Progenitor cell of endocrine pancreas (in vitro differentiated cells): ENCODE results near the gene MON1A. TPM values are rescaled to one million over a fixed set of nuclear protein-coding genes. Genes with fewer than 3 reads are reported as not detected.

Experiments used
- DNase-seq: peaks from one replicate; pipeline ENCODE4 v3.0.0; 2021; ENCODE audit warnings: low spot score; ENCODE audit not compliant: unreplicated experiment
- H3K27ac Mint-ChIP-seq: 2 replicates; pipeline ENCODE4 v1.8.0; 2021; ENCODE audit warnings: mild to moderate bottlenecking, moderate library complexity, mixed read lengths
- H3K27me3 Mint-ChIP-seq: 2 replicates; pipeline ENCODE4 v1.8.0; 2021; ENCODE audit warnings: mixed read lengths
- H3K36me3 Mint-ChIP-seq: 2 replicates; pipeline ENCODE4 v1.8.0; 2022; ENCODE audit warnings: mixed read lengths; ENCODE audit not compliant: insufficient read depth
- H3K4me1 Mint-ChIP-seq: 2 replicates; pipeline ENCODE4 v1.8.0; 2021; ENCODE audit warnings: low read depth, mixed read lengths
- H3K4me3 Mint-ChIP-seq: 2 replicates; pipeline ENCODE4 v1.8.0; 2021; ENCODE audit warnings: low read depth, mild to moderate bottlenecking, moderate library complexity, mixed read lengths
- H3K9me3 Mint-ChIP-seq: 2 replicates; pipeline ENCODE4 v1.8.0; 2021; ENCODE audit warnings: low read depth, mixed read lengths
- total RNA-seq: library from RNA; stranded (reverse); gene quantifications from 2 replicates; pipeline ENCODE4 v1.2.1, GENCODE V29; 2021
- TF ChIP-seq, protein P1 (sequence below): fragments of 200-600 bp; sonication (generic); IDR thresholded peaks from one replicate; pipeline ENCODE4 v1.5.0; 2021; ENCODE audit warnings: antibody characterized with exemption, mild to moderate bottlenecking; ENCODE audit not compliant: unreplicated experiment

The MON1A gene
- total RNA-seq, 1 donor from 2014 or later, result 8.8 TPM

DNA sequence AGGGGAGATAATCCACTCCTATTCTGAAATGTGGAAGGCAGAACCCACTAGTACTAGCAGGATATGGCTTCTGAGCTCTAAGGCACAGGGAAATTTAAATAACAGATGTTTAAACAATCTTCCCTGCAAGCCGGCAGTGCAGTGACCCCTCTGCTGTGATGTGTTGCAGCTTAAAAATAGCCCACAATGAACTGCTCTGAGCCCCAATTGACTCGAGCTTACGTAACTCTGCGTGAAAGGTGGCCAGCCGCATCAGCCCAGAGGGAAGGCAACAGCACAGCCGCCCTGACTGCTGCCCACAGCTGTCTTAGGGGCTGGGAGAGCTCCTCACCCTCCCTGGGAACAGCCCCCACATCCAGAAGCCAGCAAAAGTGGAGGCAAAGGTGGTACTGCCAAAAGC, 47.4 kb downstream of the MON1A start:
- no peaks in the 10 kb centered on the region for H3K9me3 Mint-ChIP-seq
- TF ChIP-seq, protein P1, sequence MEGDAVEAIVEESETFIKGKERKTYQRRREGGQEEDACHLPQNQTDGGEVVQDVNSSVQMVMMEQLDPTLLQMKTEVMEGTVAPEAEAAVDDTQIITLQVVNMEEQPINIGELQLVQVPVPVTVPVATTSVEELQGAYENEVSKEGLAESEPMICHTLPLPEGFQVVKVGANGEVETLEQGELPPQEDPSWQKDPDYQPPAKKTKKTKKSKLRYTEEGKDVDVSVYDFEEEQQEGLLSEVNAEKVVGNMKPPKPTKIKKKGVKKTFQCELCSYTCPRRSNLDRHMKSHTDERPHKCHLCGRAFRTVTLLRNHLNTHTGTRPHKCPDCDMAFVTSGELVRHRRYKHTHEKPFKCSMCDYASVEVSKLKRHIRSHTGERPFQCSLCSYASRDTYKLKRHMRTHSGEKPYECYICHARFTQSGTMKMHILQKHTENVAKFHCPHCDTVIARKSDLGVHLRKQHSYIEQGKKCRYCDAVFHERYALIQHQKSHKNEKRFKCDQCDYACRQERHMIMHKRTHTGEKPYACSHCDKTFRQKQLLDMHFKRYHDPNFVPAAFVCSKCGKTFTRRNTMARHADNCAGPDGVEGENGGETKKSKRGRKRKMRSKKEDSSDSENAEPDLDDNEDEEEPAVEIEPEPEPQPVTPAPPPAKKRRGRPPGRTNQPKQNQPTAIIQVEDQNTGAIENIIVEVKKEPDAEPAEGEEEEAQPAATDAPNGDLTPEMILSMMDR, result no peak
- H3K4me3 Mint-ChIP-seq, result no peak overlapping the region
- peaks cover 4% of the 10 kb centered on the region for H3K4me1 Mint-ChIP-seq
- no peak for DNase-seq
- no peaks in the 10 kb centered on the region for H3K27me3 Mint-ChIP-seq
- H3K36me3 Mint-ChIP-seq, result no peaks in the 10 kb centered on the region
- H3K27ac Mint-ChIP-seq, result no peak overlapping the region

- peaks cover 3% of the 10 kb centered on the region for H3K27me3 Mint-ChIP-seq
- H3K9me3 Mint-ChIP-seq, result no peaks in the 10 kb centered on the region
- DNase-seq, result no peak
- TF ChIP-seq, protein P1, result no peak
- H3K4me1 Mint-ChIP-seq, result peaks cover 4% of the 10 kb centered on the region
- no peak overlapping the region for H3K4me3 Mint-ChIP-seq
- no peaks in the 10 kb centered on the region for H3K36me3 Mint-ChIP-seq
- H3K27ac Mint-ChIP-seq, result no peak overlapping the region
These were observed 48.9 kb downstream of the MON1A start for GRCh38 chr3:49880581-49881315.

DNA sequence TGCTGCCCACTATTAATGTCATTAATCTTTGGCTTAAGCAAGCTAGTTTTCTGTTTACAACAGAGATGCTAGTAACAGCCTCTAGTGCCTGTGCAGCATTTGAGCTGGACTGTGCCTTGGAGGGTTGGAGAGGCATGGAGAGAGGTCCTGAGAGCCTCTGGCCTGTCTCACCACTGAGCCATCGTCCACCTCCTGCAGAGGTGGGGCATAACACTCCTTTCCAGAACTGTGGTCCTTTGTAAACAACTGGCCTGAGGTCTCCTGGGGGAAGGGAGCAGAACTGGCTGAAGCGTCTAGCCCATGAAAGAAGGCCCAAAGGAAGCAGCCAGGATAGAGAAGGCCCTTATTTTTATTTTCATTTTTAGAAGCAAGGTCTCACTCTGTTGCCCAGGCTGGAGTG, 49.9 kb downstream of the MON1A start:
- no peak overlapping the region for H3K4me3 Mint-ChIP-seq
- no peak overlapping the region for H3K27ac Mint-ChIP-seq
- TF ChIP-seq, protein P1, result no peak
- no peaks in the 10 kb centered on the region for H3K9me3 Mint-ChIP-seq
- no peak for DNase-seq
- peaks cover 4% of the 10 kb centered on the region for H3K4me1 Mint-ChIP-seq
- peaks cover 3% of the 10 kb centered on the region for H3K27me3 Mint-ChIP-seq
- H3K36me3 Mint-ChIP-seq, result no peaks in the 10 kb centered on the region

GRCh38 chr3:49878686-49879085, 50.9 kb downstream of the MON1A start:
- H3K36me3 Mint-ChIP-seq, result no peaks in the 10 kb centered on the region
- no peak for DNase-seq
- TF ChIP-seq, protein P1, result no peak
- H3K27ac Mint-ChIP-seq, result no peak overlapping the region
- peaks cover 4% of the 10 kb centered on the region for H3K4me1 Mint-ChIP-seq
- H3K27me3 Mint-ChIP-seq, result peaks cover 3% of the 10 kb centered on the region
- no peaks in the 10 kb centered on the region for H3K9me3 Mint-ChIP-seq
- no peak overlapping the region for H3K4me3 Mint-ChIP-seq

DNA sequence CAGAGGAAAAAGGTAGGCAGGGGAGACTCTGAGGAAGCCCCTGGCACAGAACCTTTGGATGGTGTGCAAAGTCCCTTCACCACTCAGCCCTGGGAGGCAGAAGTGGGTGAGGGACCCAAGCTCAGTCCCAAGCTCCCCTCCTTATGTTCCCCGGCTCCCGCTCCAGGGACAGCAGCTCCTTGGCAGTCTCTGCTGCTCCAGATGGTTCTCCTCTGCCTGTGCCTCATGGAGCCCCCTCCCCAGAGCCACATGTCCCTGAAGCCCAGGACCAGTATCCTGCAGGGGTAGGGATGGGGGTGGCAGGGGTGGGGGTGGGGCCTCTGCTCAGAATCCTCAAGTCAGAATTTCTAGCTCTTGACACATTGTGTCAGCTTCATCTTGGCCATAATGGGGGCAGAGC, 51.9 kb downstream of the MON1A start:
- TF ChIP-seq, protein P1, result no peak
- Mint-ChIP-seq H3K27me3 (peaks cover 3% of the 10 kb centered on the region), H3K36me3 (no peaks in the 10 kb centered on the region), H3K4me1 (peaks cover 9% of the 10 kb centered on the region), H3K27ac (no peak overlapping the region), H3K4me3 (no peak overlapping the region), H3K9me3 (no peaks in the 10 kb centered on the region)
- no peak for DNase-seq
